ENCODE results near the gene FREM1.

The FREM1 gene

DNA sequence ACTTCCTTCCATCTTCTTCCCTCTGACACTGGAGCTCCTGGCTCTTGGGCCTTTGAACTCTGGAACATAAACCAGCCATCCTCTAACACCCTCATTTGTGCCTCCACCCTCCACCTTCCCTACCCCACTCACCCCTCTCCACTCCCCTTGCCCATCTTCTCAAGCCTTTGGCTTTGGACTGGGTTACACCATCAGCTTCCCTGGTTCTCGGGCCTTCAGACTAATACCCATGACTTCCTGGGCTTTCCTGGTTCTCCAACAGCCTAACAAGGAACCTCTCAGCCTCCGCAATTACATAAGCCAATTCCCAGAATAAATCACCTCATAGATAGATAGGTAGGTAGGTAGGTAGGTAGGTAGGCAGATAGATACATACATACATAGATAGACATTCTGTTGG lies 67.1 kb downstream of the FREM1 start:
- H3K9me3 Mint-ChIP-seq = peaks cover 5 to 7% of the 10 kb centered on the region in 2 donors
- H3K27ac Mint-ChIP-seq = no peak overlapping the region
- no peak for ATAC-seq (replicated peaks)
- peaks cover 0 to 10% of the 10 kb centered on the region in 2 donors for H3K27me3 Mint-ChIP-seq
- DNase-seq = no peak
- H3K36me3 Mint-ChIP-seq (ENCODE audit: insufficient read depth) = no peaks in the 10 kb centered on the region
- no peak overlapping the region for H3K4me3 Mint-ChIP-seq
- no peaks in the 10 kb centered on the region for H3K4me1 Mint-ChIP-seq (ENCODE audit: low read depth in 2 of 2)

DNA sequence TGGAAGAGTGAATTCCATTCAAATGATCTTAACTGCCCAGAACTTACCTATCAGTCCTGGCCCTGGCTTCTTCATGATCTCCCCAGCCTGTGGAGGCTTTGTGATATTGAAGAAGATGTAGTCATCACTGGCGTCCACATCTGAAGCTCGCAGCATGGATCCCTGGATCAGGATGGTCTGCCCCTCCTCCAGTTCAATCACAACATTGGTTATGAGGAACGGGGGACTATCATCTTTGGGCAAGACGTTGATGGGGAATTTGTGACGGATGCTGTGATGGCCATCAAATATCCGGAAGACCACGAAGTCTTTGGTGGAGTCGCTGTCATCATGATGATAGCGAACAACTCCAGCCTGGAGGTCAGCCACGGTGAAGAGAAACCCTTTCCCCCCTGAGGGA lies 68.0 kb downstream of the FREM1 start:
- H3K4me1 Mint-ChIP-seq (ENCODE audit: low read depth in 2 of 2) = no peaks in the 10 kb centered on the region
- no peaks in the 10 kb centered on the region for H3K36me3 Mint-ChIP-seq (ENCODE audit: insufficient read depth)
- H3K4me3 Mint-ChIP-seq = no peak overlapping the region
- H3K27me3 Mint-ChIP-seq = peaks cover 0 to 6% of the 10 kb centered on the region in 2 donors
- H3K27ac Mint-ChIP-seq = no peak overlapping the region
- no peak for ATAC-seq (replicated peaks)
- H3K9me3 Mint-ChIP-seq = peaks cover 7 to 11% of the 10 kb centered on the region in 2 donors
- DNase-seq = no peak

DNA sequence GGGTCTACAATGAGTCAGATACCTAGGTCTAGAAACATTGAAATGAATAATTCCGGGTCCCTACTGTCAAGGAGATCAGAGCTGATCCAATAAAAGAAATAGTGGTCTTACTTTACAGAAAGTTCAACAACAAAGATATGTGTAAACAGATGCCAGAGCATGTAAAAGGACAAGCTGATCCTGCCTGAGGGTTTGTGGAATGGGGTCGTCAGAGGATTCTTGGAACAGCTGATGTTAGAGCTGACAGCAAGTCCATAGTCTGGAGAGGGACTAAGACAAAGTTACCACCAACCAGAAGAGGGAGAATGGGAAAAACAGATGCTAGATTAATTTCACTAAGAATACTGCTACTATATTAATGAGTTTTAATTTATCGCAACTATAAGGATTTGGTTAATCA lies 71.5 kb downstream of the FREM1 start:
- H3K27ac Mint-ChIP-seq = no peak overlapping the region
- no peaks in the 10 kb centered on the region for H3K4me1 Mint-ChIP-seq (ENCODE audit: low read depth in 2 of 2)
- DNase-seq (no peak), ATAC-seq (replicated peaks) (no peak)
- peaks cover 4 to 15% of the 10 kb centered on the region in 2 donors for H3K9me3 Mint-ChIP-seq
- no peaks in the 10 kb centered on the region for H3K36me3 Mint-ChIP-seq (ENCODE audit: insufficient read depth)
- H3K4me3 Mint-ChIP-seq = no peak overlapping the region
- peaks cover 0 to 11% of the 10 kb centered on the region in 2 donors for H3K27me3 Mint-ChIP-seq

DNA sequence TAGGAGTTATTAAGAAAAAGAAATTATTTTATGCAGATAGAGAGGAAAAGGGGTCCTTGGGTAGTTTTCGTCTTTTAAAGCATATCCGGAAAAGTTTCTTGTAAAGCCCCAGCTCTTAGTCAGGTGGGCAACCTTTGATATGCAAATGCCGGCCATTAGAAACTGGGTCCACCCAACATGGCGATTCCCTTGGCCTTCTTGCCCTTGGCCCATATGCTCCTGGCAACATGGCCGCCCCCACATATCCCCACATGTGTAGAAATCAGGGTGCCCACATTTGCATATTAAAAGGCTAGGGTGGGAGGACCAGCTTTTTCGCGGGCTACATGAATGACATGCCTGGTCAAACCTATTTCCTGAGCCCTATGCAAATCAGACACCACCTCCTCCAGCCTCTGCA lies 73.3 kb downstream of the FREM1 start:
- no peak overlapping the region for H3K27ac Mint-ChIP-seq
- no peaks in the 10 kb centered on the region for H3K4me1 Mint-ChIP-seq (ENCODE audit: low read depth in 2 of 2)
- no peak for ATAC-seq (replicated peaks)
- no peak overlapping the region for H3K4me3 Mint-ChIP-seq
- peaks cover 3 to 15% of the 10 kb centered on the region in 2 donors for H3K9me3 Mint-ChIP-seq
- no peak for DNase-seq
- peaks cover 0 to 11% of the 10 kb centered on the region in 2 donors for H3K27me3 Mint-ChIP-seq
- H3K36me3 Mint-ChIP-seq (ENCODE audit: insufficient read depth) = no peaks in the 10 kb centered on the region

DNA sequence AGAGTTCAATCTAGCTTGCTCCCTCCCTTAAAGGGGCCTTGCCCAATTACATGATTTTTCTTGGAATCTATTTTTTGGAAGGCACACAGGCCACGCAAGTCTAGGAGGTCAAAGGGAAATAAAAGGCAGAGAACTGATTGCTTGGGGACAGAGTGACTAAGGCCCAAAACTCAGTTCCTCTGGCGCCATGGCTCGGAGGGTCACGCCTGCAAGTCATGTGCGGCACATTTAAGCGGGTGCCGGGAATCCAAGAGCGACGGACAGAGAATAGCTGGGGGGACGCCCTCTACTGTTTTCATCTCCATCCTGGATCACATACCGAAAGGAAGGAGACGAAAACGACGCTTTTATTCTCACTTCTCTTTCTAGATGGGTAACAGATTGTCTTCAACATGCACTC lies 78.6 kb downstream of the FREM1 start:
- H3K27me3 Mint-ChIP-seq = no peaks in the 10 kb centered on the region
- no peak for DNase-seq
- H3K36me3 Mint-ChIP-seq (ENCODE audit: insufficient read depth) = no peaks in the 10 kb centered on the region
- ATAC-seq (replicated peaks) = no peak
- no peak overlapping the region for H3K27ac Mint-ChIP-seq
- no peaks in the 10 kb centered on the region for H3K4me1 Mint-ChIP-seq (ENCODE audit: low read depth in 2 of 2)
- H3K4me3 Mint-ChIP-seq = no peak overlapping the region
- H3K9me3 Mint-ChIP-seq = peaks cover 0 to 3% of the 10 kb centered on the region in 2 donors

DNA sequence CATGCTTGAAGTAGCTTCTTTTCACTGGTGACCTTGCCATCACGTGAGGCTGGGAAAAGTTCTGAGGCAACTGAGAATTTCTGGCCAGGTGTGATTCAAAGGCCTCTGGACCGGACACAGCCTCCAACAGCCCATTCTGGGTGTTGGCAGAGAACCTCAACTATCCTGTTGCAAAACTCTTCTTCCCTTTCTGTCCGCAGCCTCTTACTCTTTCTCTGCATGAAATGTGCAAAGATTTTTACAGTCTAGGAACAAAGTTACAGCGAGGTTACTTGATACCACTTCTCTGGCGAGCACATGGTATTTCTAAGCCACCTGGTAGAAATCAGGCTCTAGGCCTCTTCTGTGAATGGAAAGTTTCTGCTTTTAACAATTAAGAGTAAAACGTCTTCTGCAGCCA lies 79.2 kb downstream of the FREM1 start:
- no peaks in the 10 kb centered on the region for H3K4me1 Mint-ChIP-seq (ENCODE audit: low read depth in 2 of 2)
- H3K27me3 Mint-ChIP-seq = no peaks in the 10 kb centered on the region
- no peaks in the 10 kb centered on the region for H3K36me3 Mint-ChIP-seq (ENCODE audit: insufficient read depth)
- H3K9me3 Mint-ChIP-seq = peaks cover 0 to 3% of the 10 kb centered on the region in 2 donors
- no peak overlapping the region for H3K4me3 Mint-ChIP-seq
- no peak for DNase-seq
- no peak overlapping the region for H3K27ac Mint-ChIP-seq
- no peak for ATAC-seq (replicated peaks)

DNA sequence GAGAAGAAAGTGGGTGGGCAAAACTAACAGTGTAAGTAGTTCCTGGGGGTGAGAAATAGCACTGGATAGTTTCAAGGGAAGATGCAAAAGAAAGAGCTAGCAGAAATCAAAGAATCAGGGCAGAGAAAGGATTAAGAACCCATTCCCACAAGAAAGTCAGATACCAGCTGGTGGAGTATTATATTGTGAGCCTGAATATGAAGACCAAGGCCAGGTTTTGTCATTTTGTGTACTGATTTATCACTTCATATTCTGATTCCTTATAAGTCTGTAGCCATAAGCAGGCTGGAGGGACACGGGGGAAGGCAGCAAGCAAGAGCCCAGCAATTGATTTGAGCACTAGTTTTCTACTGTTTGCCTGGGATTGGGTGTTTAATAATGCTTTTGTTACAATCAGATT lies 80.2 kb downstream of the FREM1 start:
- DNase-seq = no peak
- H3K36me3 Mint-ChIP-seq (ENCODE audit: insufficient read depth) = no peaks in the 10 kb centered on the region
- H3K4me1 Mint-ChIP-seq (ENCODE audit: low read depth in 2 of 2) = no peaks in the 10 kb centered on the region
- peaks cover 0 to 3% of the 10 kb centered on the region in 2 donors for H3K9me3 Mint-ChIP-seq
- H3K27ac Mint-ChIP-seq = no peak overlapping the region
- ATAC-seq (replicated peaks) = no peak
- no peak overlapping the region for H3K4me3 Mint-ChIP-seq
- no peaks in the 10 kb centered on the region for H3K27me3 Mint-ChIP-seq

DNA sequence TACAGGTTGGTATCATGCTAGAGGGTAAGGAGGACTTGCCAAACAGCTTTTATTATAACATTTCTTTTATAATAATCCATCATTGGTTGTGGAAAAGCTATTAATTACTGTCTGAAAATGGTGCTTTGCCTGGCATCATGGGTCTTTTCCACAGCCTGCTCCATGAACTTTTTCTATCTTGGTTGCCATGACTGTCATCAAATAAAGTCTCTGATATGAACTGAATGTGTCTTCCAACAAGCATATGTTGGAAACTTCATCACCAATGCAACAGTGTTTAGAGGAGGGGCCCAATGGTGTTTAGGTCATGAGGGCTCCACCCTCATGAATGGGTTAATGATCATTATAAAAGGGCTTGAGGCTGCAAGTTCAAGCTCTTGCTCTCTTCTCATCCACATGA lies 81.0 kb downstream of the FREM1 start:
- DNase-seq (no peak), ATAC-seq (replicated peaks) (no peak)
- Mint-ChIP-seq H3K4me1 (ENCODE audit: low read depth in 2 of 2) (no peaks in the 10 kb centered on the region), H3K9me3 (peaks cover 0 to 3% of the 10 kb centered on the region in 2 donors), H3K4me3 (no peak overlapping the region), H3K36me3 (ENCODE audit: insufficient read depth) (no peaks in the 10 kb centered on the region), H3K27me3 (no peaks in the 10 kb centered on the region), H3K27ac (no peak overlapping the region)

DNA sequence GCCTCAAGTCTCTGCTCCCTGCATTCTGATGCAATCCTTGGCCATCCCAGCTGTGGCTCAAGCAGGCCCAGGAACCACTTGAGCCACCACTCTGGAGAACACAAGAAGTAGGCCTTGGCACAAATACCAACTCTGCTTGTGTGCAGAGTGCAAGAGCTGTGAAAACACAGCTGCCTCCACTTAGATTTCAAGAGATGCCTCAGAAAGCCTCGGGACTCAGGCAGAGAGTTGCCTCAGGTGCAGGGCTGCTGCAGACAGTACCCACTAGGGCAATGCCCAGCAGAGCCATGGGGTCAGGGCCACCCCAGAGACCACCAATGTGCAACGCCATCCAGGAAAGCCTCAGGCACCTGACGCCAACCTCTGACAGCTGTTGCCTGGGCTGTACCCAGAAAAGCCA lies 82.4 kb downstream of the FREM1 start:
- no peak overlapping the region for H3K27ac Mint-ChIP-seq
- no peak overlapping the region for H3K4me3 Mint-ChIP-seq
- no peaks in the 10 kb centered on the region for H3K27me3 Mint-ChIP-seq
- ATAC-seq (replicated peaks) = no peak
- no peaks in the 10 kb centered on the region for H3K36me3 Mint-ChIP-seq (ENCODE audit: insufficient read depth)
- DNase-seq = no peak
- peaks cover 0 to 3% of the 10 kb centered on the region in 2 donors for H3K9me3 Mint-ChIP-seq
- H3K4me1 Mint-ChIP-seq (ENCODE audit: low read depth in 2 of 2) = no peaks in the 10 kb centered on the region

DNA sequence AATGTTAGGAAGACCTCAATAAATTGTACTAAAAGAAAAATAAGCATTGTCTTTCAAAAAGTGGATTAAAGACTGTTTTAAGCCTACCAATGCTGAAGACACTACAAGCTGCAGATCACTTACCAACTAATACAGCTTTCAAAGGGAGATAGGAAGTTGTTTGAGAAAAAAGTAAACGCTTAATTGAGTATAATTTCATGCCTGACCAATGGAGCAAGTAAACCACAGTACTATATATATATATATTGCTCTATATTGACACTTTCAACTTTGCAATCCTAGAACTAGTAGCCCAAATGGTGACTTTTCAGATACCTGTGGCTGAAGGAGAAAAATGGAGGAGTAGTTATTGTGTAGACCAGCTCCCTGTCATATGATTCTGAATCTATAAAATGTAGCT lies 85.7 kb downstream of the FREM1 start:
- Mint-ChIP-seq H3K4me3 (no peak overlapping the region), H3K27ac (no peak overlapping the region), H3K4me1 (ENCODE audit: low read depth in 2 of 2) (no peaks in the 10 kb centered on the region), H3K36me3 (ENCODE audit: insufficient read depth) (no peaks in the 10 kb centered on the region), H3K9me3 (peaks cover 0 to 1% of the 10 kb centered on the region in 2 donors), H3K27me3 (peaks cover 0 to 11% of the 10 kb centered on the region in 2 donors)
- ATAC-seq (replicated peaks) = no peak
- DNase-seq = no peak

DNA sequence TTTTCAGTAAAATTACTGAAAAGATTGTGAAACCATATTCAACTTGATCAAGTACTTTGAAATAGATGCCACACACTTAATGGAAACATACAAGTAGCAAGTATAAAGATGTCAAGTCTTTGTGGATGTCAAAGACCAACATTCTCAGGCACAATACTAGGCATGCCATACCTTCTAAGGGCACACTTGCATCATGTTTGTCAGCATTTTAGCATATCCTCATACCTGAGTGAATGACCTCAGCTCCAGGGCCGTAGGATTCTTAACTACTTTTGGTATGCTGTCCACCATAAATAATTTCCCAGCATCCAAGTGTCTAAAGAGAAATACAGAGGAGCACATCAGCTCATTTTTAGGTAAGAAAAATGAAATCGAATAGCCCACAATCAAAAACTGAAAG lies 86.4 kb downstream of the FREM1 start:
- no peak for ATAC-seq (replicated peaks)
- Mint-ChIP-seq H3K4me1 (ENCODE audit: low read depth in 2 of 2) (no peaks in the 10 kb centered on the region), H3K27ac (no peak overlapping the region), H3K27me3 (peaks cover 0 to 11% of the 10 kb centered on the region in 2 donors), H3K4me3 (no peak overlapping the region), H3K36me3 (ENCODE audit: insufficient read depth) (no peaks in the 10 kb centered on the region), H3K9me3 (peaks cover 0 to 1% of the 10 kb centered on the region in 2 donors)
- no peak for DNase-seq

DNA sequence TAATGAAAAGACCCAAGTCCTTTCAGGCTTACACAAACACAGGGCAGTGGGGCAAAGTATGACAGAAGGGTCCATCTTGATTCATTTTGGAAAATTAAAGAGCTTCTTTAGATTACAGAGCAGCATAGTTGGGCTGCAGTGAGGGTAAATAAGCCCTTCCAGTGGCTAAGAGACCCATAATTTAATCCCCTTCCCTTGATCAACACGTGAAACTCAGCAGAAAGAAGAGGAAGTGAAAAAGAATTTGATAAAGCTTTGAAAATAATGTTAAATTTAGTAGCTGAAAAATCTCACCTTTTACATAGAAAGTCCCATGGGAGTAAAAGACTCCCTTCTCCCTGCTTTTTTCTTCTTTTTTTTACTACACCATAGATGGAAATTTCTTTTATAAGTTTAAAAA lies 87.6 kb downstream of the FREM1 start:
- no peak overlapping the region for H3K27ac Mint-ChIP-seq

DNA sequence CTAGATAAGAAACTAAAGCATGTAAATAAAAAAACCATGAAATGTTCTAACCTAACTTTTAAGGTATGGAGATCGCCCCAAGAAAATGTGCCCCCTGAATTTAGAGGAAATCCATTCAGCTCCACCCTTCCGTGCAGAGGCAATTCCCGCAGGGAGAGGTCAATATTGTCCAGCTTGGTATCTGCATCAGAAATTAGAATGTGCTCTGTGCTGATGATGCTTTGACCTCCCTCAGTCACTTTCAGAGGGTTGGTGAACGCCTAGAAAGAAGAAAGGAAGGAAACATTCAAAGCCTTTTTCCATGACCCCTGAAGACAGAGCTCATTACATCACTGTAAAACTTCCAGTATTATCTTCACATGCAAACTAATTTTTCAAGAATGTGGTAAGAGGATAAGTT lies 91.0 kb downstream of the FREM1 start:
- Mint-ChIP-seq H3K4me3 (no peak overlapping the region), H3K4me1 (ENCODE audit: low read depth in 2 of 2) (no peaks in the 10 kb centered on the region), H3K9me3 (peaks cover 0 to 1% of the 10 kb centered on the region in 2 donors), H3K27me3 (peaks cover under 1 to 13% of the 10 kb centered on the region in 2 donors), H3K27ac (no peak overlapping the region), H3K36me3 (ENCODE audit: insufficient read depth) (no peaks in the 10 kb centered on the region)
- ATAC-seq (replicated peaks) (no peak), DNase-seq (no peak)

More for the DNA sequence above, 87.6 kb downstream of the FREM1 start:
- DNase-seq (no peak), ATAC-seq (replicated peaks) (no peak)
- no peaks in the 10 kb centered on the region for H3K4me1 Mint-ChIP-seq (ENCODE audit: low read depth in 2 of 2)
- no peaks in the 10 kb centered on the region for H3K36me3 Mint-ChIP-seq (ENCODE audit: insufficient read depth)
- H3K27me3 Mint-ChIP-seq = peaks cover 0 to 11% of the 10 kb centered on the region in 2 donors
- peaks cover 0 to 1% of the 10 kb centered on the region in 2 donors for H3K9me3 Mint-ChIP-seq
- H3K4me3 Mint-ChIP-seq = no peak overlapping the region

DNA sequence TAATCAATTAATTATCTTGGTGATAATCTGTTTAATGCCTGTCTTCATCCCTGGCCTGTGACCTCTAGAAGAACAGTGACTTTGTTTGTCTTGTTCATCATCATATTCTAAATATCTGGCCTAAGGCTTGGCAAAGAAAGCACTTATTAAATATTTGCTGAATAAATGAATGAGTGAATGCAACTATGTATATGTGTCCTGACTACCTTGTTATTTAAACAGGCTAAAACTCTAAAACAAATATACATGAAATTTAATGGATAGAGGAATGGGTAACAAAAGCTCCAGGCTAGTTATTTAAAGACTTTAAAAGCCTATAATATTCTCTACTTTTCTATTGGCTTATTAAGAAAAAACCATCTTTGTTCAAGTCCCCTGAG lies 96.0 kb downstream of the FREM1 start:
- Mint-ChIP-seq H3K4me3 (no peak overlapping the region), H3K36me3 (ENCODE audit: insufficient read depth) (no peaks in the 10 kb centered on the region), H3K4me1 (ENCODE audit: low read depth in 2 of 2) (no peaks in the 10 kb centered on the region), H3K9me3 (peaks cover 0 to 7% of the 10 kb centered on the region in 2 donors), H3K27me3 (peaks cover 9 to 10% of the 10 kb centered on the region in 2 donors), H3K27ac (no peak overlapping the region)
- DNase-seq = no peak
- ATAC-seq (replicated peaks) = no peak

All from effector memory CD8-positive, alpha-beta T cell (primary cell).